Osteoblast (primary cell): ENCODE results near the gene ST3GAL2. TPM values are rescaled to one million over a fixed set of nuclear protein-coding genes. Genes with fewer than 3 reads are reported as not detected.
"Not testable (repeated sequence)": the region's sequence is repeated elsewhere in the genome, so short reads cannot be mapped to it uniquely, and the experiment has no call there.

Experiments used
- DNase-seq: peaks from one replicate; pipeline ENCODE4 v3.0.0; 2011; ENCODE audit warnings: low spot score, mixed read lengths; ENCODE audit not compliant: insufficient read length; ENCODE audit errors: missing footprints
- H2AFZ ChIP-seq: 2 replicates; pipeline ENCODE4 v1.6.0; 2011; ENCODE audit warnings: mild to moderate bottlenecking, low read length
- H3K27ac ChIP-seq: 2 replicates; pipeline ENCODE4 v1.5.1; 2011; ENCODE audit warnings: mild to moderate bottlenecking, low read depth, low read length, moderate library complexity
- H3K27me3 ChIP-seq: 2 replicates; pipeline ENCODE4 v1.6.0; 2012; ENCODE audit warnings: mild to moderate bottlenecking, control low read depth, inconsistent platforms, low read length, moderate library complexity; ENCODE audit not compliant: insufficient read depth
- H3K36me3 ChIP-seq: 2 replicates; pipeline ENCODE4 v1.5.1; 2011; ENCODE audit warnings: mild to moderate bottlenecking, low read length, control low read depth, moderate library complexity; ENCODE audit not compliant: insufficient read depth
- H3K4me1 ChIP-seq: 2 replicates; pipeline ENCODE4 v1.5.1; 2011; ENCODE audit warnings: mild to moderate bottlenecking, low read length, control low read depth, moderate library complexity; ENCODE audit not compliant: insufficient read depth
- H3K4me2 ChIP-seq: 2 replicates; pipeline ENCODE4 v1.6.0; 2011; ENCODE audit warnings: mild to moderate bottlenecking, low read length; ENCODE audit not compliant: insufficient read depth
- H3K4me3 ChIP-seq: fragments of 200-600 bp; sonication (generic); 3 replicates; pipeline ENCODE4 v1.5.1; 2012; ENCODE audit warnings: mild to moderate bottlenecking, low read length, inconsistent platforms; ENCODE audit not compliant: insufficient read depth
- H3K79me2 ChIP-seq: 2 replicates; pipeline ENCODE4 v1.6.0; 2012; ENCODE audit warnings: mild to moderate bottlenecking, low read length, control low read depth, inconsistent platforms; ENCODE audit not compliant: insufficient read depth
- H3K9me3 ChIP-seq: 2 replicates; pipeline ENCODE4 v1.5.1; 2011; ENCODE audit warnings: low read depth, low read length, control low read depth
- H4K20me1 ChIP-seq: 2 replicates; pipeline ENCODE4 v1.6.0; 2012; ENCODE audit warnings: mild to moderate bottlenecking, low read length, control low read depth; ENCODE audit not compliant: insufficient read depth
- total RNA-seq: library from RNA; depleted of rRNA; stranded (reverse); fragments of >200 nt; gene quantifications from 2 replicates; pipeline ENCODE4 v1.2.3, GENCODE V29; 2012
- TF ChIP-seq, protein P1 (sequence below): IDR thresholded peaks from 2 replicates; pipeline ENCODE4 v1.5.1; 2011; ENCODE audit warnings: mild to moderate bottlenecking, low read depth, low read length, moderate library complexity; ENCODE audit errors: extremely low read depth

ST3GAL2 gene
- total RNA-seq, 1 donor, result 22.4 TPM

DNA sequence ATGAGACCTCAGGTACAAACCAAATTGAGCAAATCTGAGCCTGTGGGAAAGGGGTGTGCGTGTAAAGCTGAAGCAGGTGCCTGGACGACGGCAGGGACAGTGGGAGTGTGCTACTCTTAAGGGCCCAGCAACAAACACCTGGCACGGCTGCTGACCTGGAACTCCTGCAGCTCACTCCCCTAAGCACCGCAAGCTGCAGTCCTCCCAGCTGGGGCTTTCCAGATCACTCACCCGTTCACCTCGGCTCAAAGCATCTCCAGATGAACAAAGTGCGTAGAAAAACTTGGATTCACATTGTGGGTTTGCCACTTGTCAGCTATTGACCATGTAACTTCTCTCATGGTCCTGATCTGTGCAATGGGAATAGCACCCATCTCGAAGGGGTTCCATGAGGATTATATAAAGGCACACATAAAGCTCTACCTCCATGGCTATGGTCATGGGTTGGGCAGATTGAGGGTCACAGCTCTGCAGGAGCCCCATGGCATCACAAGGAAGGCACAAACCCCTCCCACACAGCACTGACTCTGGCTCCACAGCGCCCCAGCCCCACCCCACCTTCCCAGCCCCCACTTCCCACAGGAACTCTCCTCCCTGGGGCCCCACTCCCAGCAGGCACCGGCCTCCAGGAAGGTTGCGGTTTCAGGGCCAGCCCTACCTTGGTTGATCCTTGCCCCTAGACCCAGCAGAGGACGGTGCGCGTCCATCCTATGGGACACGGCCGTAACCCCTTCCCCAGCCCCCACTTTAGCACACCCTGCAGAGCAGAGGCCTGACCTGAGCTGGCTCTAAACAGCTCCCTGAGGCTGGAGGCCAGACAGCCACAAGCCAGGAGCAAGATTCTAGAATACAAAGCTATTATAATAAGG lies 21.9 kb downstream of the ST3GAL2 start:
- Histone ChIP-seq H3K4me2 (no peak overlapping the region), H3K4me1 (no peaks in the 10 kb centered on the region), H4K20me1 (peaks cover 40% of the 10 kb centered on the region), H3K9me3 (no peaks in the 10 kb centered on the region), H3K79me2 (peaks cover 54% of the 10 kb centered on the region), H3K4me3 (no peak overlapping the region), H2AFZ (no peak overlapping the region), H3K27ac (no peak overlapping the region), H3K27me3 (no peaks in the 10 kb centered on the region), H3K36me3 (peaks cover 8% of the 10 kb centered on the region)
- DNase-seq, result peak; percentile 60
- TF ChIP-seq, protein P1, sequence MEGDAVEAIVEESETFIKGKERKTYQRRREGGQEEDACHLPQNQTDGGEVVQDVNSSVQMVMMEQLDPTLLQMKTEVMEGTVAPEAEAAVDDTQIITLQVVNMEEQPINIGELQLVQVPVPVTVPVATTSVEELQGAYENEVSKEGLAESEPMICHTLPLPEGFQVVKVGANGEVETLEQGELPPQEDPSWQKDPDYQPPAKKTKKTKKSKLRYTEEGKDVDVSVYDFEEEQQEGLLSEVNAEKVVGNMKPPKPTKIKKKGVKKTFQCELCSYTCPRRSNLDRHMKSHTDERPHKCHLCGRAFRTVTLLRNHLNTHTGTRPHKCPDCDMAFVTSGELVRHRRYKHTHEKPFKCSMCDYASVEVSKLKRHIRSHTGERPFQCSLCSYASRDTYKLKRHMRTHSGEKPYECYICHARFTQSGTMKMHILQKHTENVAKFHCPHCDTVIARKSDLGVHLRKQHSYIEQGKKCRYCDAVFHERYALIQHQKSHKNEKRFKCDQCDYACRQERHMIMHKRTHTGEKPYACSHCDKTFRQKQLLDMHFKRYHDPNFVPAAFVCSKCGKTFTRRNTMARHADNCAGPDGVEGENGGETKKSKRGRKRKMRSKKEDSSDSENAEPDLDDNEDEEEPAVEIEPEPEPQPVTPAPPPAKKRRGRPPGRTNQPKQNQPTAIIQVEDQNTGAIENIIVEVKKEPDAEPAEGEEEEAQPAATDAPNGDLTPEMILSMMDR, result no peak

DNA sequence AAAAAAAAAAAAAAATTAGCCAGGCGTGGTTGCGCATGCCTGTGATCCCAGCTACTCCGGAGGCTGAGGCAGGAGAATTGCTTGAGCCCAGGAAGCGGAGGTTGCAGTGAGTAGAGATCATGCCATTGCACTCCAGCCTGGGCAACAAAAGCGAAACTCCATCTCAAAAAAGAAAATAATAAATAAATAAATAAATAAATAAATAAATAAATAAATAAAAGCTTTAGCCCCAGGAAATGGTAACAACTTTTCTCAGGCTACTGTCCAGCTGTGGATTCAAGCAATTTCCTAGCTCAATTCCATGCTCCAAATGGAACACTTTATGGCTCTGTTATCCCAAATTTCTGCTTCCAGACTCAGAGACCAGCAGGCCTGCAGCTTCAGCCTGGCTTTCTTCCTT lies 25.3 kb downstream of the ST3GAL2 start:
- H4K20me1 ChIP-seq, result peaks cover 19% of the 10 kb centered on the region
- not testable (repeated sequence) for H3K27me3 ChIP-seq, H3K4me1 ChIP-seq, H3K9me3 ChIP-seq, H2AFZ ChIP-seq, H3K27ac ChIP-seq, H3K4me3 ChIP-seq, H3K36me3 ChIP-seq, H3K4me2 ChIP-seq
- peak; percentile 18 for DNase-seq
- H3K79me2 ChIP-seq, result peaks cover 27% of the 10 kb centered on the region

DNA sequence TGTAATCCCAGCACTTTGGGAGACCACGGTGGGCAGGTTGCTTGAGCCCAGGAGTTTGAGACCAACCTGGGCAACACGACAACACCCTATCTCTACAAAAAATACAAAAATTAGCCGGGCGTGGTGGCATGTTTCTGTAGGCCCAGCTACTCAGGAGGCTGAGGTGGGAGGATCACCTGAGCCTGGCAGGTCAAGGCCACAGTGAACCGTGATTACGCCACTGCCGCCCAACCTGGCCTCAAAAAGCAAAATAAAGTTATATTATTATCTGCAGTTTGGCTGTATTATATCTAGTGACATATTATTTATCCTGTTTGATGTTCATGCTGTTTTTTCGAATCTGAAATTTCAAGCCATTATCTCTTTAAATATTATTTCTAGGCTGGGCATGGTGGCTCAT lies 26.5 kb downstream of the ST3GAL2 start:
- no peak overlapping the region for H2AFZ ChIP-seq
- TF ChIP-seq, protein P1, result no peak
- DNase-seq, result no peak
- no peak overlapping the region for H3K4me2 ChIP-seq
- H3K27me3 ChIP-seq, result no peaks in the 10 kb centered on the region
- no peak overlapping the region for H3K4me3 ChIP-seq
- no peaks in the 10 kb centered on the region for H3K9me3 ChIP-seq
- peaks cover 9% of the 10 kb centered on the region for H3K36me3 ChIP-seq
- peaks cover 16% of the 10 kb centered on the region for H4K20me1 ChIP-seq
- no peaks in the 10 kb centered on the region for H3K4me1 ChIP-seq
- no peak overlapping the region for H3K27ac ChIP-seq
- peaks cover 25% of the 10 kb centered on the region for H3K79me2 ChIP-seq

DNA sequence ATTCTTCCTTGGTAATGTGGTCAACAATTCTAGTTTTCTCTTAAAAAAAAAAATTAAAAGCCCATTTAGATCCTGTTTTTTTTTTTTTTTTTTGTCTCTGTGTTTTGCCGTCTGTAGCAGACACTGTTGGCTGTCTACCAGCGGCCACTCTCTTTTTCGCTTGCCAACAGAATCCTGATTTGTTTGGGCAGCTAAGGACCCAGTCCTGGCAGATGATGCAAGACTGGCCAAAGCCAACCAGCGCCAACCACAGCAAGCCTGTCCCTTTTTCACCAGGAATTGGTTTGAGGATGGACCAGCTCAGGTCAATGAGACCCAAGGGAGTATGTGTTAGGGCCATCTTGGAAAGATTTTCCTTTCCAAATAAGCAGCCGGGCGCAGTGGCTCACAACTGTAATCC lies 28.2 kb downstream of the ST3GAL2 start:
- Histone ChIP-seq H3K4me1 (no peaks in the 10 kb centered on the region), H3K9me3 (no peaks in the 10 kb centered on the region), H3K27ac (no peak overlapping the region), H3K27me3 (no peaks in the 10 kb centered on the region), H3K36me3 (peaks cover 9% of the 10 kb centered on the region), H3K4me3 (no peak overlapping the region), H2AFZ (no peak overlapping the region), H4K20me1 (peaks cover 12% of the 10 kb centered on the region), H3K4me2 (no peak overlapping the region), H3K79me2 (peaks cover 14% of the 10 kb centered on the region)
- TF ChIP-seq, protein P1, result no peak
- DNase-seq, result peak; percentile 56
